Neuronal stem cell (in vitro differentiated cells): ENCODE results near the gene VSIG2.

Experiments
- DNase-seq: peaks from one replicate; pipeline ENCODE4 v3.0.0-alpha.2; 2013; ENCODE audit warnings: low spot score
- H2AFZ ChIP-seq: one replicate; pipeline ENCODE4 v1.6.1; 2013; ENCODE audit warnings: mild to moderate bottlenecking, low read length, inconsistent platforms
- H2AK5ac ChIP-seq: 2 replicates; pipeline ENCODE4 v1.6.1; 2013; ENCODE audit warnings: low read depth, mild to moderate bottlenecking, inconsistent platforms, low read length, moderate library complexity, mixed read lengths
- H2BK120ac ChIP-seq: 2 replicates; pipeline ENCODE4 v1.6.1; 2013; ENCODE audit warnings: low read depth, mild to moderate bottlenecking, inconsistent platforms, low read length, moderate library complexity, mixed read lengths
- H2BK12ac ChIP-seq: one replicate; pipeline ENCODE4 v1.6.1; 2013; ENCODE audit warnings: low read length, inconsistent platforms
- H2BK15ac ChIP-seq: 2 replicates; pipeline ENCODE4 v1.6.1; 2013; ENCODE audit warnings: mild to moderate bottlenecking, low read length, inconsistent platforms, mixed read lengths
- H2BK5ac ChIP-seq: one replicate; pipeline ENCODE4 v1.6.1; 2013; ENCODE audit warnings: inconsistent platforms, mild to moderate bottlenecking, low read length, moderate library complexity
- H3K14ac ChIP-seq: one replicate; pipeline ENCODE4 v1.6.1; 2013; ENCODE audit warnings: low read length, inconsistent platforms
- H3K18ac ChIP-seq: 2 replicates; pipeline ENCODE4 v1.6.1; 2013; ENCODE audit warnings: low read length, inconsistent platforms
- H3K23ac ChIP-seq: 2 replicates; pipeline ENCODE4 v1.6.1; 2013; ENCODE audit warnings: low read depth, mild to moderate bottlenecking, mixed read lengths, low read length, inconsistent platforms; ENCODE audit not compliant: poor library complexity
- H3K27ac ChIP-seq: replicated peaks from 3 replicates; pipeline ENCODE4 v1.5.1; 2013; ENCODE audit warnings: low read length, inconsistent platforms
- H3K27me3 ChIP-seq, 3 experiments: 2 replicates each; pipeline ENCODE4 v1.6.1; 2013; ENCODE audit warnings: low read length in 3 of 3, mild to moderate bottlenecking in 2 of 3, inconsistent platforms in 1 of 3, low read depth in 1 of 3, mixed read lengths in 1 of 3, moderate library complexity in 1 of 3; ENCODE audit not compliant: control insufficient read depth in 3 of 3, insufficient read depth in 3 of 3
- H3K36me3 ChIP-seq, 2 donors: replicated peaks in 1 of 2; 2 replicates each; pipeline ENCODE4 v1.6.1; 2013; ENCODE audit warnings: low read length in 2 of 2; ENCODE audit not compliant: control insufficient read depth in 2 of 2, insufficient read depth in 2 of 2
- H3K4ac ChIP-seq: 2 replicates; pipeline ENCODE4 v1.6.1; 2013; ENCODE audit warnings: inconsistent platforms, mild to moderate bottlenecking, low read length, moderate library complexity
- H3K4me1 ChIP-seq, 2 donors: 1 replicate in 1 of 2; 2 replicates in 1 of 2; pipeline ENCODE4 v1.6.1; 2013; ENCODE audit warnings: low read length in 2 of 2, low read depth in 1 of 2; ENCODE audit not compliant: control insufficient read depth in 2 of 2, insufficient read depth in 1 of 2
- H3K4me2 ChIP-seq: one replicate; pipeline ENCODE4 v1.6.1; 2013; ENCODE audit warnings: mild to moderate bottlenecking, low read length, inconsistent platforms; ENCODE audit not compliant: insufficient read depth, poor library complexity, severe bottlenecking
- H3K4me3 ChIP-seq, 2 donors: 2 replicates each; pipeline ENCODE4 v1.5.1; 2013; ENCODE audit warnings: low read length in 2 of 2, mild to moderate bottlenecking in 2 of 2, inconsistent platforms in 1 of 2, moderate library complexity in 1 of 2
- H3K79me1 ChIP-seq: one replicate; pipeline ENCODE4 v1.6.1; 2013; ENCODE audit warnings: low read depth, mild to moderate bottlenecking, inconsistent platforms, low read length, moderate library complexity
- H3K9ac ChIP-seq: one replicate; pipeline ENCODE4 v1.6.1; 2013; ENCODE audit warnings: mild to moderate bottlenecking, low read depth, low read length, inconsistent platforms; ENCODE audit not compliant: poor library complexity
- H3K9me3 ChIP-seq, 2 donors: replicated peaks in 1 of 2; 2 replicates each; pipeline versions ENCODE3 to v1.6.1; 2013; ENCODE audit warnings: low read length in 2 of 2, mild to moderate bottlenecking in 2 of 2, inconsistent platforms in 1 of 2, low read depth in 1 of 2, mixed read lengths in 1 of 2, moderate library complexity in 1 of 2; ENCODE audit not compliant: control insufficient read depth in 2 of 2, insufficient read depth in 1 of 2
- H4K8ac ChIP-seq: one replicate; pipeline ENCODE4 v1.6.1; 2013; ENCODE audit warnings: low read depth, mild to moderate bottlenecking, inconsistent platforms, low read length, moderate library complexity
- H4K91ac ChIP-seq: one replicate; pipeline ENCODE4 v1.6.1; 2013; ENCODE audit warnings: low read length, low read depth, mild to moderate bottlenecking, inconsistent platforms; ENCODE audit not compliant: poor library complexity
- WGBS, 2 donors: extraction: QIAGEN DNeasy Blood & Tissue Kit; methylation state at CpG; one replicate each; pipeline ENCODE4 v1.1.7; 2013; ENCODE audit warnings: missing lambda C conversion rate in 2 of 2, mixed read lengths in 1 of 2; ENCODE audit not compliant: insufficient read length in 2 of 2, insufficient replicate concordance in 1 of 2; ENCODE audit errors: extremely low coverage in 2 of 2; 5-methylcytosine and 5-hydroxymethylcytosine counted together

The VSIG2 gene

DNA sequence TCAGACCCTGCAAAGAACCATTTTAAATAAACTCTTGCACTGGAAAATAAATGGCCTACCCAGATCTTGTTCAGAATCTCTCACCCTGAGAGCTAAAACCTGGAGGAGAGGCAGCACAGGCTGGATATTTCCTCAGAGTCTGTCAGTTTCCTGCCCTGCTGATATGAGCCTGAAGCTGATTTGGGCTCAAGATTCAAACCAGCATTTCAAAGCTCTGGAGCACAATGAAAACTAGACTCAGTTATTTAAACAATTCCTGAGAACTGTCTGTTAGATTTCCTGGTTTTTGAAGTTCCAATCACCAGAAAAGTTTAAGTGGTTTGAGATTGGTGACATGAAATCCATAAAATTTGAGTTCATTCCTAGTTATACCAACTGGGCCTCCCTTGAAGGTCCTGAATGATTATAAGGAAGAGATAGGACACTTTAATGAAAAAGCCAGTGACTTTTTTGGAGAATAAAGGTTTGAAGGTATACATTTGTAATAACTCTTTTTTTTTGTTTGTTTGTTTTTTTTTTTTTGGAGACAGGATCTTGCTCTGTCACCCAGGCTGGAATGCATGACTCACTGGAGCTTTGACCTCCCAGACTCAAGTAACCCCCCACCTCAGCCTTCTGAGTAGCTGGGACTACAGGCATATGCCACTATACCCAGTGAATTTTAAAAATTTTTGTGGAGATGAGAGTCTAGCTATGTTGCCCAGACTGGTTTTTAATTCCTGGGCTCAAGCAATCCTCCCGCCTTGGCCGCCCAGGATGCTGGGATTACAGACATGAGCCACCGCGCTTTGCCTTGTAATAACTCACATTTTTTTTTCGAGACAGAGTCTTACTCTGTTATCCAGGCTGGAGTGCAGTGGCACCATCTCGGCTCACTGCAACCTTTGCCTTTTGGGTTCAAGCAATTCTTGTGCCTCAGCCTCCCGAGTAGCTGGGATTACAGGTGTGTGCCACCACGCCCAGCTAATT lies 18.0 kb upstream of the VSIG2 start:
- Histone ChIP-seq H3K14ac (no peak overlapping the region), H2BK120ac (no peak overlapping the region), H3K23ac (no peak overlapping the region), H2BK5ac (no peak overlapping the region), H3K18ac (no peak overlapping the region), H3K9ac (no peak overlapping the region), H4K91ac (no peak overlapping the region), H3K4me3 (no peak overlapping the region), H3K79me1 (no peaks in the 10 kb centered on the region), H4K8ac (no peak overlapping the region), H2AK5ac (no peak overlapping the region), H2BK15ac (no peak overlapping the region), H2BK12ac (no peak overlapping the region), H3K4me2 (no peak overlapping the region), H2AFZ (no peak overlapping the region), H3K36me3 (peaks cover 17 to 99% of the 10 kb centered on the region in 2 donors), H3K27me3 (no peaks in the 10 kb centered on the region), H3K27ac (no peak overlapping the region), H3K4ac (no peak overlapping the region), H3K9me3 (no peaks in the 10 kb centered on the region), H3K4me1 (no peaks in the 10 kb centered on the region)
- no CpG with 5 or more reads among the region's 8 CpGs for WGBS, 2 donors
- DNase-seq: no peak

DNA sequence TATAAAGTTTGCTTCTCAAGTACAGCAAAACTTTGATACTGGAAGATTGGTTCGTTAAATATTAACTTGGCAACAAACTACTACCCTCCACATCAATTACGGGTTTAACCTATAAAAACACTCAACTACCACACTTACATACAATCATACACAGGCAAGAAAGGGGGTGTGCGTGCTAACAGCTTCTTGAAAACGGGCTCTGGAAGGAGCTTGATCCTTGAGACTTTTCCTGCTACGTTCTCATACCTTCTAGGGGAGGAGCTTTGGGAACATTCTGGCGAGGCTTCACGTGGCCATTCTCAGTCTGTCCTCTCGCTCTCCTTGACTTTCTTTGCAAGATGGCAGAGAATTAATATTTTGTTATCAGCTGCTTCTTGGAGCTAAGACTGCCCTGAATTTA lies 16.9 kb upstream of the VSIG2 start:
- no peak overlapping the region for H2AFZ ChIP-seq
- H3K4me3 ChIP-seq: no peak overlapping the region
- DNase-seq: no peak
- H3K4me2 ChIP-seq: no peak overlapping the region
- H3K23ac ChIP-seq: no peak overlapping the region
- H3K4ac ChIP-seq: no peak overlapping the region
- H2BK15ac ChIP-seq: no peak overlapping the region
- H2BK120ac ChIP-seq: no peak overlapping the region
- no peaks in the 10 kb centered on the region for H3K79me1 ChIP-seq
- no peak overlapping the region for H2AK5ac ChIP-seq
- no peak overlapping the region for H4K91ac ChIP-seq
- no peak overlapping the region for H2BK5ac ChIP-seq
- H3K27ac ChIP-seq: no peak overlapping the region
- no peak overlapping the region for H2BK12ac ChIP-seq
- H3K27me3 ChIP-seq: no peaks in the 10 kb centered on the region
- H3K36me3 ChIP-seq: peaks cover 16 to 100% of the 10 kb centered on the region in 2 donors
- no peak overlapping the region for H3K18ac ChIP-seq
- 100% methylated on average over 1 of the region's 8 CpGs; no CpG with 5 or more reads in 1 of the 2 donors for WGBS, 2 donors
- no peak overlapping the region for H4K8ac ChIP-seq
- no peaks in the 10 kb centered on the region for H3K9me3 ChIP-seq
- H3K4me1 ChIP-seq: no peaks in the 10 kb centered on the region
- no peak overlapping the region for H3K14ac ChIP-seq
- H3K9ac ChIP-seq: no peak overlapping the region

DNA sequence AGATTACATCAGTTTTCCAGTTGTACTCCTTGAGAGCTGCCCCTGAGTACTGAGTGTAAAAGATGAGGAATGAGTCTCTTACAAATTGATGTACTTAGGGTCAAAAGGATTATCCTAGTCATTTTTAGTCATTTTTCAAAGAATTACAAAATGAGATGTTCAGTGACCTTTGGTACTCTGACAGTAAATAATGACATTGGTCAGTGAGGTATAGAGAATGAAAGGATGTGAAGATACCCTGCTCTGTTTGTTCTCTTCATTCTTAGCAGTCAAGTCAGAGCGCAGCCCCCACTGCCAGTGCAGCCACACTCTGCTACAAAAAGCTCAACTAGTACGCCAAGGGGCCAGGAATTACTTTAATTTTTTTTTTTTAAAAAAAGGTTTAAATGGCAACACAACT lies 14.1 kb upstream of the VSIG2 start:
- Histone ChIP-seq H2AK5ac (no peak overlapping the region), H3K4me3 (no peak overlapping the region), H3K4me2 (no peak overlapping the region), H3K18ac (no peak overlapping the region), H2BK12ac (no peak overlapping the region), H3K23ac (no peak overlapping the region), H3K27ac (no peak overlapping the region), H3K27me3 (peaks cover 0 to 18% (median 12%) of the 10 kb centered on the region in 3 experiments), H4K91ac (no peak overlapping the region), H3K79me1 (no peaks in the 10 kb centered on the region), H3K4me1 (peaks cover 0 to 11% of the 10 kb centered on the region in 2 donors), H3K36me3 (peaks cover 12 to 83% of the 10 kb centered on the region in 2 donors), H2AFZ (no peak overlapping the region), H3K4ac (no peak overlapping the region), H2BK5ac (no peak overlapping the region), H4K8ac (no peak overlapping the region), H3K14ac (no peak overlapping the region), H3K9ac (no peak overlapping the region), H2BK120ac (no peak overlapping the region), H2BK15ac (no peak overlapping the region), H3K9me3 (peaks cover 0 to 3% of the 10 kb centered on the region in 2 donors)
- DNase-seq: no peak
- no CpG with 5 or more reads among the region's 2 CpGs for WGBS, 2 donors

DNA sequence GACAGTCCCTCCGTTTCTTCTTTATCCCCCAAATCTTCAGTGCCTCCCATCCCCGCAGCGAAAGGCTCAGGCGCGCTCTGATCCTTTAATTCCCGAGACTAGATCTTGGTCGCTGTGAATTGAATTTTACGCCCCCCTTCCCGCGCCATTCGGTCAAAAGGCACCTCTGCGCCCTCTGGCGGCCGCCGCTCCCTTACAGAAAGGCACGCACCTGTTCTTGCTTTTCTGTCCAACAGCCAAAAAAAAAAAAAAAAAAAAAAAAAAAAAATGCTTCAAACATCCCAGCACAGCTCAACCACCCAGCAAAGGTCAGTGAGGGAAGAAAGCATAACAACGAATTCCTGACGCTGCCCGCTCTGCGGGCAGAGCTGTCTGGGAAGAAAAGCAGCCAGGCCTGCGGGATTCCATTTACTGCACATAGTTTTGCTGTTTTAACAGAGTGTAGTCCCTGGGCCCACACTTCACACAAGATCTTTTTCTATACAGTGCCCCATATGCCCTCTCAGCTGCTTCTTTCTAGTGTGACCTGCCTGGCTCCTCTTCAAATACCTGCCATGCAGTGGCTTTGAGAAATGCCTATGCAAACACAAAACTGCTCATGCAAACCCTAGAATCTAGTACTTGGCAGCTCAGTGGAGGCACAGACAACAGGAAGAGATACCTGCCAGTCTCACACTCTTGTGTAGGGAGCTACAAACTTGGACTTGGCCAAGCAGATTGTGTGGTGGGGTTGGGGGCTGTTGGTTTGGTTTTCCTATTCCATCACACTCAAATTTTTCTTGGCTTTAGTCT lies 11.3 kb upstream of the VSIG2 start:
- Histone ChIP-seq H3K4me3 (peak overlapping the region in 1 of 2 donors; percentile 74), H3K23ac (no peak overlapping the region), H2BK15ac (no peak overlapping the region), H2BK120ac (peak overlapping the region; percentile 84), H4K91ac (no peak overlapping the region), H3K27me3 (peaks cover 0 to 46% (median 38%) of the 10 kb centered on the region in 3 experiments), H4K8ac (no peak overlapping the region), H3K4me2 (peak overlapping the region; percentile 85), H3K79me1 (no peaks in the 10 kb centered on the region), H2BK5ac (no peak overlapping the region), H3K14ac (no peak overlapping the region), H3K18ac (peak overlapping the region; percentile 89), H2BK12ac (no peak overlapping the region), H3K27ac (no peak overlapping the region), H3K9me3 (peaks cover 5 to 8% of the 10 kb centered on the region in 2 donors), H3K9ac (peak overlapping the region; percentile 66), H3K4me1 (peaks cover 0 to 23% of the 10 kb centered on the region in 2 donors), H3K36me3 (peaks cover 5 to 55% of the 10 kb centered on the region in 2 donors), H3K4ac (no peak overlapping the region), H2AFZ (no peak overlapping the region), H2AK5ac (peak overlapping the region; percentile 80)
- peak; percentile 85 for DNase-seq
- WGBS, 2 donors: no CpG with 5 or more reads among the region's 21 CpGs
